GM23248 (cell line): ENCODE results near the gene PLAGL2.

Experiments
- EZH2 ChIP-seq: fragments of 200-600 bp; sonication (generic); IDR thresholded peaks from 2 replicates; pipeline ENCODE4 v1.6.1; 2018; ENCODE audit warnings: antibody characterized with exemption, mild to moderate bottlenecking; ENCODE audit not compliant: insufficient read depth, poor library complexity, severe bottlenecking
- EZH2phosphoT487 ChIP-seq: fragments of 200-600 bp; sonication (generic); IDR thresholded peaks from 2 replicates; pipeline ENCODE4 v1.6.1; 2018; ENCODE audit warnings: antibody characterized with exemption, moderate library complexity, mild to moderate bottlenecking, low read depth; ENCODE audit not compliant: insufficient read depth

- TF ChIP-seq EZH2 (no peak), EZH2phosphoT487 (no peak)
Measured at GRCh38 chr20:32244150-32244823, 36.7 kb upstream of the PLAGL2 start.
